Fibroblast of lung (primary cell): ENCODE measurements around the gene LRP1-AS.

Experiments
- EZH2 ChIP-seq: IDR thresholded peaks from 2 replicates; pipeline ENCODE4 v1.5.1; 2012; ENCODE audit warnings: low read length, control low read depth, mild to moderate bottlenecking; ENCODE audit errors: missing control alignments
- TF ChIP-seq, protein P1 (sequence below), 2 donors: IDR thresholded peaks in 1 of 2; conservative IDR thresholded peaks in 1 of 2; 1 replicate in 1 of 2; 2 replicates in 1 of 2; pipeline ENCODE4 v1.5.1; 2011 to 2012; ENCODE audit warnings: low read length in 2 of 2, control low read depth in 1 of 2, inconsistent platforms in 1 of 2, low read depth in 1 of 2, mild to moderate bottlenecking in 1 of 2

- TF ChIP-seq, protein P1, sequence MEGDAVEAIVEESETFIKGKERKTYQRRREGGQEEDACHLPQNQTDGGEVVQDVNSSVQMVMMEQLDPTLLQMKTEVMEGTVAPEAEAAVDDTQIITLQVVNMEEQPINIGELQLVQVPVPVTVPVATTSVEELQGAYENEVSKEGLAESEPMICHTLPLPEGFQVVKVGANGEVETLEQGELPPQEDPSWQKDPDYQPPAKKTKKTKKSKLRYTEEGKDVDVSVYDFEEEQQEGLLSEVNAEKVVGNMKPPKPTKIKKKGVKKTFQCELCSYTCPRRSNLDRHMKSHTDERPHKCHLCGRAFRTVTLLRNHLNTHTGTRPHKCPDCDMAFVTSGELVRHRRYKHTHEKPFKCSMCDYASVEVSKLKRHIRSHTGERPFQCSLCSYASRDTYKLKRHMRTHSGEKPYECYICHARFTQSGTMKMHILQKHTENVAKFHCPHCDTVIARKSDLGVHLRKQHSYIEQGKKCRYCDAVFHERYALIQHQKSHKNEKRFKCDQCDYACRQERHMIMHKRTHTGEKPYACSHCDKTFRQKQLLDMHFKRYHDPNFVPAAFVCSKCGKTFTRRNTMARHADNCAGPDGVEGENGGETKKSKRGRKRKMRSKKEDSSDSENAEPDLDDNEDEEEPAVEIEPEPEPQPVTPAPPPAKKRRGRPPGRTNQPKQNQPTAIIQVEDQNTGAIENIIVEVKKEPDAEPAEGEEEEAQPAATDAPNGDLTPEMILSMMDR (conservative IDR thresholded peaks at IDR 0.05 in 1 of 2, IDR thresholded peaks at IDR 0.05 in 1 of 2; ENCODE audit: low read depth in 1 of 2, low read length in 2 of 2) = no peak
- TF ChIP-seq EZH2 = no peak
Observed at GRCh38 chr12:57194253-57194652, 46.8 kb upstream of the LRP1-AS start.
